H1 (cell line): ENCODE measurements around the gene B4GALT7. TPM values are rescaled to one million over a fixed set of nuclear protein-coding genes. Genes with fewer than 3 reads are reported as not detected.

Experiments
- ASH2L ChIP-seq: fragments of 200-600, 300-600 bp; sonication (generic); IDR thresholded peaks from one replicate; pipeline ENCODE4 v1.7.1; 2017; ENCODE audit warnings: low read length
- BRCA1 ChIP-seq: IDR thresholded peaks from 2 replicates; pipeline ENCODE4 v1.6.1; 2012; ENCODE audit warnings: low read depth, low read length, improper control_type of control experiment
- CEBPB ChIP-seq: IDR thresholded peaks from 2 replicates; pipeline ENCODE4 v1.6.1; 2012; ENCODE audit warnings: low read depth, low read length
- CHD1 ChIP-seq: IDR thresholded peaks from 2 replicates; pipeline ENCODE4 v1.6.1; 2012; ENCODE audit warnings: low read depth, low read length, improper control_type of control experiment
- CREB1 ChIP-seq: IDR thresholded peaks from 2 replicates; pipeline ENCODE4 v1.6.1; 2012; ENCODE audit warnings: inconsistent platforms
- EP300 ChIP-seq, 2 experiments: IDR thresholded peaks; 1 replicate in 1 of 2; 2 replicates in 1 of 2; pipeline ENCODE4 v1.6.1; 2011 to 2012; ENCODE audit warnings: low read depth in 2 of 2, low read length in 2 of 2, mild to moderate bottlenecking in 2 of 2, borderline replicate concordance in 1 of 2, inconsistent platforms in 1 of 2, moderate library complexity in 1 of 2
- PHF8 ChIP-seq: fragments of 200-600 bp; sonication (generic); conservative IDR thresholded peaks from 2 replicates; pipeline ENCODE4 v1.7.1; 2012; ENCODE audit warnings: low read depth, mild to moderate bottlenecking, inconsistent platforms, low read length, moderate library complexity
- POLR2AphosphoS5 ChIP-seq: IDR thresholded peaks from 2 replicates; pipeline ENCODE4 v1.6.1; 2011; ENCODE audit warnings: low read depth, low read length
- RFX5 ChIP-seq: IDR thresholded peaks from 2 replicates; pipeline ENCODE4 v1.6.1; 2011; ENCODE audit warnings: low read depth, low read length, improper control_type of control experiment, borderline replicate concordance
- SAP30 ChIP-seq: fragments of 300-600 bp; sonication (generic); IDR thresholded peaks from 2 replicates; pipeline ENCODE4 v1.7.1; 2012; ENCODE audit warnings: low read length, moderate library complexity, mild to moderate bottlenecking, inconsistent platforms; ENCODE audit not compliant: insufficient read depth, insufficient replicate concordance
- SIN3A ChIP-seq, 2 experiments: IDR thresholded peaks in 1 of 2; conservative IDR thresholded peaks in 1 of 2; 2 replicates each; pipeline ENCODE4 v1.6.1; 2011 to 2012; ENCODE audit warnings: low read length in 2 of 2, improper control_type of control experiment in 1 of 2, low read depth in 1 of 2, mild to moderate bottlenecking in 1 of 2
- SIRT6 ChIP-seq: IDR thresholded peaks from one replicate; pipeline ENCODE4 v1.7.1; 2012; ENCODE audit warnings: low read length, inconsistent platforms
- SIX5 ChIP-seq: IDR thresholded peaks from 2 replicates; pipeline ENCODE4 v1.6.1; 2011; ENCODE audit warnings: mild to moderate bottlenecking, low read depth, low read length
- SP2 ChIP-seq: IDR thresholded peaks from 2 replicates; pipeline ENCODE4 v1.6.1; 2012; ENCODE audit warnings: mild to moderate bottlenecking, low read length, inconsistent platforms
- SRF ChIP-seq: IDR thresholded peaks from 2 replicates; pipeline ENCODE4 v1.6.1; 2011; ENCODE audit warnings: mild to moderate bottlenecking, low read depth, low read length, moderate library complexity
- TAF1 ChIP-seq: IDR thresholded peaks from 2 replicates; pipeline ENCODE4 v1.6.1; 2011; ENCODE audit warnings: mild to moderate bottlenecking, low read depth, low read length
- TAF7 ChIP-seq: optimal IDR thresholded peaks from 2 replicates; pipeline ENCODE3; 2011; ENCODE audit warnings: low read depth, mild to moderate bottlenecking, inconsistent platforms, low read length, moderate library complexity, borderline replicate concordance
- YY1 ChIP-seq: IDR thresholded peaks from 2 replicates; pipeline ENCODE4 v1.6.1; 2011; ENCODE audit warnings: low read depth, mild to moderate bottlenecking, low read length
- polyA plus RNA-seq, 7 experiments: library from polyadenylated mRNA; depleted of rRNA in 3 of 7; stranded (reverse) in 5 of 7; unstranded in 2 of 7; fragments of >200 nt in 5 of 7; fragments of 200-250 nt in 2 of 7; gene quantifications; 1 replicate in 5 of 7; 2 replicates in 1 of 7; 4 replicates in 1 of 7; pipeline versions ENCODE4 v1.2.1 to v1.2.3, GENCODE V29; 2011 to 2013; ENCODE audit warnings: missing spikeins in 2 of 7, mixed read lengths in 2 of 7
- total RNA-seq: library from RNA; stranded (reverse); fragmentation: NEBNext Ultra II Directional; extraction: Animal tissue kit (Norgen Biotek cat#: 25700); gene quantifications from 2 replicates; pipeline ENCODE4 v1.2.1, GENCODE V29; 2021
- TF ChIP-seq, protein P1 (sequence below): IDR thresholded peaks from 2 replicates; pipeline ENCODE4 v1.6.1; 2012; ENCODE audit warnings: inconsistent platforms
- TF ChIP-seq, protein P2 (sequence below), 3 experiments: IDR thresholded peaks; 1 replicate in 2 of 3; 2 replicates in 1 of 3; pipeline versions ENCODE4 v1.5.1 to v1.6.1; 2011; ENCODE audit warnings: low read length in 3 of 3, mild to moderate bottlenecking in 3 of 3, inconsistent platforms in 2 of 3, low read depth in 1 of 3, moderate library complexity in 1 of 3; ENCODE audit not compliant: insufficient read depth in 1 of 3; ENCODE audit errors: control extremely low read depth in 1 of 3
- TF ChIP-seq, protein P3 (sequence below): IDR thresholded peaks from 2 replicates; pipeline ENCODE4 v1.6.1; 2011; ENCODE audit warnings: low read depth, mild to moderate bottlenecking, low read length; ENCODE audit not compliant: insufficient read depth

Gene B4GALT7
- total and polyA plus RNA-seq, 2 of the 8 experiments (the other 6 are each of a cell fraction or from before 2014, with no cell fraction given), result 18.7 to 31.9 TPM

DNA sequence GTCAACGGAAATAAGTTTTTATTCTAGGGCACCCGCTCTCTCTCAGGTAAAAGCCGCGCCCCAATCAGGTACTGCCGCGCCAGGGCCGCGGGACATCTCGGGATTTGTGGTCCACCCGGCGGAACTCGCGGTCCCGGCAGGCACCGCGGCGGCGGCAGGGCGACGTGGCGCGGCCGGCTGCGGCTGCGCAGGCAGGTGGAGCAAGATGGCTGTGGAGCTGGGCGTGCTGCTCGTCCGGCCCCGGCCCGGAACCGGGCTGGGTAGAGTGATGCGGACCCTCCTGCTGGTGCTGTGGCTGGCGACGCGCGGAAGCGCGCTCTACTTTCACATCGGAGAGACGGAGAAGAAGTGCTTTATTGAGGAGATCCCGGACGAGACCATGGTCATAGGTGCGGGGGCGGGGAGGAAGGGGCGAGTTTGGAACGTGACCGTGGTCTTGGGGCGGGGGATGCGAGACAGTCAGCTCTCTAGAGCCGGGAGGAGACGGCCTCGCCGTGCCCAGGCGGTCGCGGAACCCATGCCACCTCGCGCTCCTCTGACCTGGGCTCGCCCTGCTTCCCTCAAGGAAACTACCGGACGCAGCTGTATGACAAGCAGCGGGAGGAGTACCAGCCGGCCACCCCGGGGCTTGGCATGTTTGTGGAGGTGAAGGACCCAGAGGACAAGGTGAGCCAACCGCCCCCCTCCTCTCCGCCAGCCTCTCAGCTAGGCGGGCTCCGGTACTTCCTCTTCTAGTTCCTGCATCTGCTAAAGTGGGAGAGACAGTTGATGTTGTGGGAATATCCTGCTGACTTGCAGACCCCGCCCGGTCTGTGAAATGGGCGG, 7.7 kb upstream of the B4GALT7 start, which contains the start of gene TMED9 (continued):
- TF ChIP-seq YY1 (peak; percentile 93), SIN3A (conservative IDR thresholded peaks at IDR 0.05 in 1 of 2, IDR thresholded peaks at IDR 0.05 in 1 of 2; ENCODE audit: low read depth in 1 of 2, low read length in 2 of 2) (peak; percentile 61 to 79; a peak in 2 of 4 replicates), TAF7 (peak; percentile 82), PHF8 (peak; percentile 92), TAF1 (peak; percentile 94), ASH2L (peak; percentile 94), SAP30 (no peak), SP2 (no peak), EP300 (IDR thresholded peaks at IDR 0.05; ENCODE audit: borderline replicate concordance in 1 of 2, low read depth in 2 of 2, low read length in 2 of 2) (no peak), SRF (no peak), SIRT6 (no peak), CEBPB (no peak), CREB1 (peak; percentile 75), SIX5 (peak; percentile 60; the same call in 1 of the 2 replicates), BRCA1 (no peak), POLR2AphosphoS5 (peak; percentile 85), RFX5 (no peak), CHD1 (no peak)
- TF ChIP-seq, protein P1, sequence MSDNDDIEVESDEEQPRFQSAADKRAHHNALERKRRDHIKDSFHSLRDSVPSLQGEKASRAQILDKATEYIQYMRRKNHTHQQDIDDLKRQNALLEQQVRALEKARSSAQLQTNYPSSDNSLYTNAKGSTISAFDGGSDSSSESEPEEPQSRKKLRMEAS, result no peak; the same call in none of the 2 replicates
- TF ChIP-seq, protein P2, sequence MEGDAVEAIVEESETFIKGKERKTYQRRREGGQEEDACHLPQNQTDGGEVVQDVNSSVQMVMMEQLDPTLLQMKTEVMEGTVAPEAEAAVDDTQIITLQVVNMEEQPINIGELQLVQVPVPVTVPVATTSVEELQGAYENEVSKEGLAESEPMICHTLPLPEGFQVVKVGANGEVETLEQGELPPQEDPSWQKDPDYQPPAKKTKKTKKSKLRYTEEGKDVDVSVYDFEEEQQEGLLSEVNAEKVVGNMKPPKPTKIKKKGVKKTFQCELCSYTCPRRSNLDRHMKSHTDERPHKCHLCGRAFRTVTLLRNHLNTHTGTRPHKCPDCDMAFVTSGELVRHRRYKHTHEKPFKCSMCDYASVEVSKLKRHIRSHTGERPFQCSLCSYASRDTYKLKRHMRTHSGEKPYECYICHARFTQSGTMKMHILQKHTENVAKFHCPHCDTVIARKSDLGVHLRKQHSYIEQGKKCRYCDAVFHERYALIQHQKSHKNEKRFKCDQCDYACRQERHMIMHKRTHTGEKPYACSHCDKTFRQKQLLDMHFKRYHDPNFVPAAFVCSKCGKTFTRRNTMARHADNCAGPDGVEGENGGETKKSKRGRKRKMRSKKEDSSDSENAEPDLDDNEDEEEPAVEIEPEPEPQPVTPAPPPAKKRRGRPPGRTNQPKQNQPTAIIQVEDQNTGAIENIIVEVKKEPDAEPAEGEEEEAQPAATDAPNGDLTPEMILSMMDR (IDR thresholded peaks at IDR 0.05; ENCODE audit: control extremely low read depth in 1 of 3, insufficient read depth in 1 of 3, low read depth in 1 of 3, low read length in 3 of 3), result no peak
- TF ChIP-seq, protein P3, sequence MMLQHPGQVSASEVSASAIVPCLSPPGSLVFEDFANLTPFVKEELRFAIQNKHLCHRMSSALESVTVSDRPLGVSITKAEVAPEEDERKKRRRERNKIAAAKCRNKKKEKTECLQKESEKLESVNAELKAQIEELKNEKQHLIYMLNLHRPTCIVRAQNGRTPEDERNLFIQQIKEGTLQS, result no peak
